Heart left ventricle (tissue), 16 donors: ENCODE results near the gene GABRR3. TPM values are rescaled to one million over a fixed set of nuclear protein-coding genes. Genes with fewer than 3 reads are reported as not detected.

Source experiments
- ATAC-seq, 4 donors: fragments of 200-7000 bp; cut with Tn5 transposase; one replicate each; pipeline ENCODE4 v1.9.1; 2020 to 2022; ENCODE audit warnings: moderate library complexity in 4 of 4, mild to moderate bottlenecking in 3 of 4, moderate number of reproducible peaks in 1 of 4
- DNase-seq, 5 donors: peaks; one replicate each; pipeline ENCODE4 v3.0.0-alpha.2; 2020
- H3K27ac ChIP-seq, 12 donors: fragments of 200-600 bp; sonication (generic) in 4 of 12; one replicate each; pipeline versions ENCODE4 v1.5.0 to v1.8.0; 2016 to 2022; ENCODE audit warnings: mild to moderate bottlenecking in 2 of 12
- H3K27me3 ChIP-seq, 9 donors: fragments of 200-600 bp; sonication (generic) in 2 of 9; one replicate each; pipeline versions ENCODE4 v1.5.1 to v1.8.0; 2016 to 2022; ENCODE audit warnings: mild to moderate bottlenecking in 3 of 9
- H3K36me3 ChIP-seq, 9 donors: fragments of 200-600 bp; sonication (generic) in 2 of 9; one replicate each; pipeline versions ENCODE4 v1.5.0 to v1.8.0; 2018 to 2022; ENCODE audit warnings: mild to moderate bottlenecking in 2 of 9
- H3K4me1 ChIP-seq, 12 donors: fragments of 200-600 bp; sonication (generic) in 4 of 12; one replicate each; pipeline versions ENCODE4 v1.5.0 to v1.8.0; 2016 to 2022; ENCODE audit warnings: mild to moderate bottlenecking in 3 of 12
- H3K4me3 ChIP-seq, 12 donors: fragments of 200-600 bp; sonication (generic) in 4 of 12; one replicate each; pipeline versions ENCODE4 v1.5.0 to v1.8.0; 2017 to 2022; ENCODE audit warnings: mild to moderate bottlenecking in 9 of 12, moderate library complexity in 4 of 12
- H3K9me3 ChIP-seq, 12 donors: fragments of 200-600 bp; sonication (generic) in 4 of 12; one replicate each; pipeline versions ENCODE4 v1.5.0 to v1.8.0; 2016 to 2022; ENCODE audit warnings: mild to moderate bottlenecking in 1 of 12
- POLR2A ChIP-seq, 2 donors: fragments of 450-650 bp; IDR thresholded peaks; one replicate each; pipeline ENCODE4 v1.6.1; 2017; ENCODE audit warnings: antibody characterized with exemption in 2 of 2, mild to moderate bottlenecking in 2 of 2, moderate library complexity in 2 of 2
- WGBS, 4 donors: extraction: QIAGEN DNeasy Blood & Tissue Kit in 2 of 4; methylation state at CpG; one replicate each; pipeline versions ENCODE4 v1.1.5 to v1.1.7; 2013 to 2018; 5-methylcytosine and 5-hydroxymethylcytosine counted together
- intact Hi-C, 10 donors: fragments of 100-400 bp; cut with DNase I; formaldehyde crosslinking; loops; one replicate each; pipeline versions ENCODE4 v1.11.1 to v1.14.2; 2022
- polyA plus RNA-seq, 2 donors: library from polyadenylated mRNA; stranded (reverse); fragments of 200-250 nt; gene quantifications; one replicate each; pipeline ENCODE4 v1.2.3, GENCODE V29; 2013
- total RNA-seq, 9 donors: library from RNA; depleted of rRNA in 2 of 9; stranded (reverse); fragments of >200 nt in 2 of 9; fragmentation: NEBNext Ultra II Directional in 3 of 9; extraction: Animal tissue kit (Norgen Biotek cat#: 25700) in 3 of 9; gene quantifications; one replicate each; pipeline versions ENCODE4 v1.1.0 to v1.2.4, GENCODE V29; 2016 to 2023
- TF ChIP-seq, protein P1 (sequence below), 12 donors: fragments of 200-600 bp; sonication (generic) in 4 of 12; IDR thresholded peaks; one replicate each; pipeline versions ENCODE4 v1.5.0 to v1.8.0; 2018 to 2022; ENCODE audit warnings: antibody characterized with exemption in 12 of 12, mild to moderate bottlenecking in 5 of 12
- donor health status: ischemic (EF 13 %, LVEDD 7.1; RV severe dilation, severe dysfunction).
- donor health status: healthy with polysubstance abuse.
- donor health status: DM: no; HTN: yes; CAD: no.
- donor health status: DM: no; HTN: no; CAD: no.
- donor health status: ischemic (EF 25% LVEDD 6.9; RV normal size, moderate dysfunction).
- donor health status: ischemic (EF 25% LVEDD 5.7; RV mildly dilated, moderate dysfunction).
- donor health status: healthy.
- donor health status: DM: yes; HTN: yes; CAD: no.
- donor health status: ischemic (EF 35%, LVEDD 5.7; RV mildly dilated, moderate dysfunction).
- donor health status: nonischemic (EF 11% LVEDD 7.7; RV severe dilation, severe dysfunction).
- donor health status: DM: yes; HTN: yes; CAD: no.
- donor health status: PGD.
- donor health status: ischemic (EF 29% LVEDD 5.4; RV normal size, mild dysfunction).
- donor health status: nonischemic (EF 23%, LVEDD 6.1; RV moderate dilation, normal function).

The GABRR3 gene
- total and polyA plus RNA-seq, 11 donors, result not detected

DNA sequence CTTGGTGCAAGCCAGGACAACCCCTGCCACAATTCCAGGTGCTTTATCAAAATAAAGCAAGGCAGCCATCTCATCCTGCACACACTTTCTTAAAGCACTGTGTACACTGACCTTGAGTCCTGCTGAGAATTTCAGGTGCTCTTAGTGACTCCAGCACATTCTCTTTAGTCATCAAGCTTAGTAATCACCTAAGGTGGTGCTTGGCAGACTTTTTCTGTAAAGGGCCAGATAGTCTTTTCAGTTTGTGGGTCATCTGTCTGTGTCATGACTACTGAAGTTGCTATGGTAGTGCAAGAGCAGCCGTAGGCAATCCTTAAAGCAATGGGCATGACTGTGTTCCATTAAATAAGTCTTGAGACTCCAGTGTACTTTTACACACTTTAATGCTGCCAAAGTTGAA lies 99.3 kb downstream of the GABRR3 start:
- Histone ChIP-seq H3K36me3 (peaks cover 0 to 90% (median 62%) of the 10 kb centered on the region in 9 donors), H3K27ac (no peak overlapping the region), H3K4me1 (peaks cover 0 to 14% (median 4%) of the 10 kb centered on the region in 12 donors), H3K9me3 (peaks cover 0 to under 1% (median 0%) of the 10 kb centered on the region in 12 donors), H3K4me3 (no peak overlapping the region), H3K27me3 (no peaks in the 10 kb centered on the region)
- ATAC-seq (no peak), DNase-seq (no peak)
- 94 to 100% (median 95%) methylated on average over 1 of the region's 1 CpG for WGBS, 4 donors
- TF ChIP-seq, protein P1, sequence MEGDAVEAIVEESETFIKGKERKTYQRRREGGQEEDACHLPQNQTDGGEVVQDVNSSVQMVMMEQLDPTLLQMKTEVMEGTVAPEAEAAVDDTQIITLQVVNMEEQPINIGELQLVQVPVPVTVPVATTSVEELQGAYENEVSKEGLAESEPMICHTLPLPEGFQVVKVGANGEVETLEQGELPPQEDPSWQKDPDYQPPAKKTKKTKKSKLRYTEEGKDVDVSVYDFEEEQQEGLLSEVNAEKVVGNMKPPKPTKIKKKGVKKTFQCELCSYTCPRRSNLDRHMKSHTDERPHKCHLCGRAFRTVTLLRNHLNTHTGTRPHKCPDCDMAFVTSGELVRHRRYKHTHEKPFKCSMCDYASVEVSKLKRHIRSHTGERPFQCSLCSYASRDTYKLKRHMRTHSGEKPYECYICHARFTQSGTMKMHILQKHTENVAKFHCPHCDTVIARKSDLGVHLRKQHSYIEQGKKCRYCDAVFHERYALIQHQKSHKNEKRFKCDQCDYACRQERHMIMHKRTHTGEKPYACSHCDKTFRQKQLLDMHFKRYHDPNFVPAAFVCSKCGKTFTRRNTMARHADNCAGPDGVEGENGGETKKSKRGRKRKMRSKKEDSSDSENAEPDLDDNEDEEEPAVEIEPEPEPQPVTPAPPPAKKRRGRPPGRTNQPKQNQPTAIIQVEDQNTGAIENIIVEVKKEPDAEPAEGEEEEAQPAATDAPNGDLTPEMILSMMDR (IDR thresholded peaks at IDR 0.05), result no peak
- no peak for TF ChIP-seq POLR2A (IDR thresholded peaks at IDR 0.05)
- intact Hi-C loops, result loop anchor here in 3 of 10 donors (10.0 kb wide), 2 partner anchors 111 to 141 kb away; partner anchors contain the start of gene CRYBG3 (in 2 of the 3)

Other genes starting within 250 kb of the GABRR3 start
- gene CRYBG3, start 213.3 kb downstream of the GABRR3 start, total RNA-seq, result 10 to 100 TPM; 18.7 to 34.1 (median 21.4) TPM
- gene CRYBG3, start 213.3 kb downstream of the GABRR3 start, polyA plus RNA-seq, result 10 to 100 TPM in 1 of 2 donors, 1 to 10 TPM in 1; 5.5 to 11.7 TPM
- 10 to 100 TPM; 10.3 to 15.9 (median 12.1) TPM for gene RIOX2, start 62.9 kb downstream of the GABRR3 start, total RNA-seq
- gene RIOX2, start 62.9 kb downstream of the GABRR3 start, polyA plus RNA-seq, result 10 to 100 TPM in 1 of 2 donors, 1 to 10 TPM in 1; 8.9 to 13.3 TPM
- not detected for gene OR5AC2, start 51.9 kb upstream of the GABRR3 start, total RNA-seq
- gene OR5AC2, start 51.9 kb upstream of the GABRR3 start, polyA plus RNA-seq, result not detected
- gene OR5H1, start 95.4 kb upstream of the GABRR3 start, total RNA-seq, result not detected
- not detected for gene OR5H1, start 95.4 kb upstream of the GABRR3 start, polyA plus RNA-seq
- not detected for gene OR5H14, start 112.2 kb upstream of the GABRR3 start, total RNA-seq
- not detected for gene OR5H14, start 112.2 kb upstream of the GABRR3 start, polyA plus RNA-seq
- gene OR5H15, start 131.4 kb upstream of the GABRR3 start, total RNA-seq, result not detected
- gene OR5H15, start 131.4 kb upstream of the GABRR3 start, polyA plus RNA-seq, result not detected
- gene OR5H6, start 228.9 kb upstream of the GABRR3 start, total RNA-seq, result not detected
- not detected for gene OR5H6, start 228.9 kb upstream of the GABRR3 start, polyA plus RNA-seq
- not detected for gene OR5H2, start 247.2 kb upstream of the GABRR3 start, total RNA-seq
- gene OR5H2, start 247.2 kb upstream of the GABRR3 start, polyA plus RNA-seq, result not detected